ENCODE results near the gene CST5. TPM values are rescaled to one million over a fixed set of nuclear protein-coding genes. Genes with fewer than 3 reads are reported as not detected.

Gene CST5
- polyA plus RNA-seq, 1 donor (not counting 4 experiments of a cell fraction or from before 2014, with no cell fraction given), result not detected

- H3K4me2 ChIP-seq (ENCODE audit: control insufficient read depth, extremely low read depth, insufficient read depth, low read depth, low read length), result no peak overlapping the region
- no peak overlapping the region for H3K4me3 ChIP-seq (ENCODE audit: control insufficient read depth in 2 of 3, extremely low read depth in 1 of 3, insufficient read depth in 2 of 3, low read depth in 1 of 3, low read length in 3 of 3)
- H3K27me3 ChIP-seq (ENCODE audit: control insufficient read depth, extremely low read depth, insufficient read depth, low read length), result no peaks in the 10 kb centered on the region
- no peaks in the 10 kb centered on the region for H3K9me1 ChIP-seq (ENCODE audit: control insufficient read depth, extremely low read depth, insufficient read depth, low read length)
- no peaks in the 10 kb centered on the region for H3K79me2 ChIP-seq (ENCODE audit: control insufficient read depth, insufficient read depth, low read length)
- dilution Hi-C loops (cut with MboI; ENCODE audit: extremely low pct_ligation_motif_present, low sequenced_read_pairs), result no loop called here
- no peak overlapping the region for H2AFZ ChIP-seq (ENCODE audit: control insufficient read depth, low read length)
- no peak overlapping the region for H3K9ac ChIP-seq (ENCODE audit: control insufficient read depth, extremely low read depth, insufficient read depth, low read length)
- no peak overlapping the region for H3K27ac ChIP-seq (ENCODE audit: control insufficient read depth, insufficient read depth, low read length)
- FAIRE-seq, result no peak
- no peaks in the 10 kb centered on the region for H3K36me3 ChIP-seq (ENCODE audit: control insufficient read depth in 2 of 2, extremely low read depth in 1 of 2, insufficient read depth in 2 of 2, low read length in 2 of 2)
- no peaks in the 10 kb centered on the region for H3K9me3 ChIP-seq (ENCODE audit: control insufficient read depth, low read depth, low read length)
- no peak for TF ChIP-seq EZH2 (IDR thresholded peaks at IDR 0.05; ENCODE audit: low read length)
- TF ChIP-seq CTCF (optimal IDR thresholded peaks at IDR 0.05 in 1 of 3, IDR thresholded peaks at IDR 0.05 in 1 of 3, conservative IDR thresholded peaks at IDR 0.05 in 1 of 3; ENCODE audit: extremely low read depth in 1 of 3, insufficient read depth in 2 of 3, low read length in 3 of 3), result no peak
- H3K4me1 ChIP-seq (ENCODE audit: control insufficient read depth, extremely low read depth, insufficient read depth, low read length), result peaks cover 2% of the 10 kb centered on the region
- DNase-seq (ENCODE audit: low read depth, low spot score), result no peak
- H4K20me1 ChIP-seq (ENCODE audit: control insufficient read depth, extremely low read depth, insufficient read depth, low read length), result no peaks in the 10 kb centered on the region
These were observed 4.8 kb downstream of the CST5 start for GRCh38 chr20:23874747-23875146.

- Histone ChIP-seq H2AFZ (ENCODE audit: control insufficient read depth, low read length) (no peak overlapping the region), H3K4me2 (ENCODE audit: control insufficient read depth, extremely low read depth, insufficient read depth, low read depth, low read length) (no peak overlapping the region), H3K9ac (ENCODE audit: control insufficient read depth, extremely low read depth, insufficient read depth, low read length) (no peak overlapping the region), H3K4me1 (ENCODE audit: control insufficient read depth, extremely low read depth, insufficient read depth, low read length) (peaks cover 2% of the 10 kb centered on the region), H4K20me1 (ENCODE audit: control insufficient read depth, extremely low read depth, insufficient read depth, low read length) (no peaks in the 10 kb centered on the region), H3K36me3 (ENCODE audit: control insufficient read depth in 2 of 2, extremely low read depth in 1 of 2, insufficient read depth in 2 of 2, low read length in 2 of 2) (no peaks in the 10 kb centered on the region), H3K9me3 (ENCODE audit: control insufficient read depth, low read depth, low read length) (no peaks in the 10 kb centered on the region), H3K79me2 (ENCODE audit: control insufficient read depth, insufficient read depth, low read length) (no peaks in the 10 kb centered on the region), H3K9me1 (ENCODE audit: control insufficient read depth, extremely low read depth, insufficient read depth, low read length) (no peaks in the 10 kb centered on the region), H3K4me3 (ENCODE audit: control insufficient read depth in 2 of 3, extremely low read depth in 1 of 3, insufficient read depth in 2 of 3, low read depth in 1 of 3, low read length in 3 of 3) (no peak overlapping the region), H3K27ac (ENCODE audit: control insufficient read depth, insufficient read depth, low read length) (no peak overlapping the region), H3K27me3 (ENCODE audit: control insufficient read depth, extremely low read depth, insufficient read depth, low read length) (no peaks in the 10 kb centered on the region)
- DNase-seq (ENCODE audit: low read depth, low spot score), result no peak
- TF ChIP-seq CTCF (optimal IDR thresholded peaks at IDR 0.05 in 1 of 3, IDR thresholded peaks at IDR 0.05 in 1 of 3, conservative IDR thresholded peaks at IDR 0.05 in 1 of 3; ENCODE audit: extremely low read depth in 1 of 3, insufficient read depth in 2 of 3, low read length in 3 of 3), result no peak
- TF ChIP-seq EZH2 (IDR thresholded peaks at IDR 0.05; ENCODE audit: low read length), result no peak
- dilution Hi-C loops (cut with MboI; ENCODE audit: extremely low pct_ligation_motif_present, low sequenced_read_pairs), result no loop called here
- FAIRE-seq, result no peak
These were observed 6.1 kb downstream of the CST5 start for GRCh38 chr20:23873370-23874015.

Measured in keratinocyte (primary cell).